SK-N-SH (cell line): Measurements from ENCODE around the gene UST.

Experiments used
- CTCF ChIP-seq: fragments of 200-600 bp; sonication (generic); IDR thresholded peaks from 2 replicates; pipeline ENCODE4 v1.6.1; 2017; ENCODE audit warnings: antibody characterized with exemption, mild to moderate bottlenecking, moderate library complexity
- EP300 ChIP-seq, 2 experiments: IDR thresholded peaks; 2 replicates each; pipeline versions ENCODE4 v1.4.0 to v1.6.1; 2012; ENCODE audit warnings: borderline replicate concordance in 1 of 2, low read depth in 1 of 2, low read length in 1 of 2
- FOXM1 ChIP-seq: IDR thresholded peaks from 2 replicates; pipeline ENCODE4 v1.4.0; 2012; ENCODE audit warnings: low read depth, mild to moderate bottlenecking
- IRF3 ChIP-seq: fragments of 150-350 bp; IDR thresholded peaks from 2 replicates; pipeline ENCODE4 v1.6.1; 2016; ENCODE audit warnings: mild to moderate bottlenecking, low read depth, low read length
- NRF1 ChIP-seq: IDR thresholded peaks from 2 replicates; pipeline ENCODE4 v1.6.1; 2012; ENCODE audit warnings: low read depth, mild to moderate bottlenecking, low read length
- PBX3 ChIP-seq: IDR thresholded peaks from 2 replicates; pipeline ENCODE4; 2012
- POLR2AphosphoS5 ChIP-seq: IDR thresholded peaks from 2 replicates; pipeline ENCODE4 v1.6.1; 2012; ENCODE audit warnings: low read depth, low read length
- RCOR1 ChIP-seq: fragments of 150-350 bp; IDR thresholded peaks from 2 replicates; pipeline ENCODE4 v1.6.1; 2017; ENCODE audit warnings: antibody characterized with exemption, low read length
- SMC3 ChIP-seq: IDR thresholded peaks from 2 replicates; pipeline ENCODE4 v1.6.1; 2012; ENCODE audit warnings: low read depth, low read length, improper control_type of control experiment
- TAF1 ChIP-seq: IDR thresholded peaks from 2 replicates; pipeline ENCODE4 v1.6.1; 2012; ENCODE audit warnings: low read depth, mild to moderate bottlenecking, low read length, moderate library complexity, borderline replicate concordance
- TEAD4 ChIP-seq: IDR thresholded peaks from 2 replicates; pipeline ENCODE4 v1.4.0; 2012; ENCODE audit warnings: mild to moderate bottlenecking, borderline replicate concordance; ENCODE audit not compliant: insufficient read depth
- YY1 ChIP-seq: IDR thresholded peaks from 2 replicates; pipeline ENCODE4 v1.4.0; 2012; ENCODE audit warnings: low read depth, mild to moderate bottlenecking
- TF ChIP-seq, protein P1 (sequence below): IDR thresholded peaks from 2 replicates; pipeline ENCODE4 v1.6.1; 2012; ENCODE audit warnings: mild to moderate bottlenecking, low read depth, low read length, moderate library complexity
- TF ChIP-seq, protein P2 (sequence below): IDR thresholded peaks from 2 replicates; pipeline ENCODE4 v1.4.0; 2012; ENCODE audit warnings: low read depth, borderline replicate concordance

- TF ChIP-seq, protein P1, sequence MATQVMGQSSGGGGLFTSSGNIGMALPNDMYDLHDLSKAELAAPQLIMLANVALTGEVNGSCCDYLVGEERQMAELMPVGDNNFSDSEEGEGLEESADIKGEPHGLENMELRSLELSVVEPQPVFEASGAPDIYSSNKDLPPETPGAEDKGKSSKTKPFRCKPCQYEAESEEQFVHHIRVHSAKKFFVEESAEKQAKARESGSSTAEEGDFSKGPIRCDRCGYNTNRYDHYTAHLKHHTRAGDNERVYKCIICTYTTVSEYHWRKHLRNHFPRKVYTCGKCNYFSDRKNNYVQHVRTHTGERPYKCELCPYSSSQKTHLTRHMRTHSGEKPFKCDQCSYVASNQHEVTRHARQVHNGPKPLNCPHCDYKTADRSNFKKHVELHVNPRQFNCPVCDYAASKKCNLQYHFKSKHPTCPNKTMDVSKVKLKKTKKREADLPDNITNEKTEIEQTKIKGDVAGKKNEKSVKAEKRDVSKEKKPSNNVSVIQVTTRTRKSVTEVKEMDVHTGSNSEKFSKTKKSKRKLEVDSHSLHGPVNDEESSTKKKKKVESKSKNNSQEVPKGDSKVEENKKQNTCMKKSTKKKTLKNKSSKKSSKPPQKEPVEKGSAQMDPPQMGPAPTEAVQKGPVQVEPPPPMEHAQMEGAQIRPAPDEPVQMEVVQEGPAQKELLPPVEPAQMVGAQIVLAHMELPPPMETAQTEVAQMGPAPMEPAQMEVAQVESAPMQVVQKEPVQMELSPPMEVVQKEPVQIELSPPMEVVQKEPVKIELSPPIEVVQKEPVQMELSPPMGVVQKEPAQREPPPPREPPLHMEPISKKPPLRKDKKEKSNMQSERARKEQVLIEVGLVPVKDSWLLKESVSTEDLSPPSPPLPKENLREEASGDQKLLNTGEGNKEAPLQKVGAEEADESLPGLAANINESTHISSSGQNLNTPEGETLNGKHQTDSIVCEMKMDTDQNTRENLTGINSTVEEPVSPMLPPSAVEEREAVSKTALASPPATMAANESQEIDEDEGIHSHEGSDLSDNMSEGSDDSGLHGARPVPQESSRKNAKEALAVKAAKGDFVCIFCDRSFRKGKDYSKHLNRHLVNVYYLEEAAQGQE: no peak
- TF ChIP-seq CTCF (no peak), YY1 (no peak), RCOR1 (no peak), TAF1 (no peak), POLR2AphosphoS5 (no peak), NRF1 (no peak), SMC3 (no peak), TEAD4 (no peak), EP300 (IDR thresholded peaks at IDR 0.05; ENCODE audit: borderline replicate concordance in 1 of 2, low read depth in 1 of 2, low read length in 1 of 2) (no peak), PBX3 (no peak), IRF3 (no peak), FOXM1 (no peak)
- TF ChIP-seq, protein P2, sequence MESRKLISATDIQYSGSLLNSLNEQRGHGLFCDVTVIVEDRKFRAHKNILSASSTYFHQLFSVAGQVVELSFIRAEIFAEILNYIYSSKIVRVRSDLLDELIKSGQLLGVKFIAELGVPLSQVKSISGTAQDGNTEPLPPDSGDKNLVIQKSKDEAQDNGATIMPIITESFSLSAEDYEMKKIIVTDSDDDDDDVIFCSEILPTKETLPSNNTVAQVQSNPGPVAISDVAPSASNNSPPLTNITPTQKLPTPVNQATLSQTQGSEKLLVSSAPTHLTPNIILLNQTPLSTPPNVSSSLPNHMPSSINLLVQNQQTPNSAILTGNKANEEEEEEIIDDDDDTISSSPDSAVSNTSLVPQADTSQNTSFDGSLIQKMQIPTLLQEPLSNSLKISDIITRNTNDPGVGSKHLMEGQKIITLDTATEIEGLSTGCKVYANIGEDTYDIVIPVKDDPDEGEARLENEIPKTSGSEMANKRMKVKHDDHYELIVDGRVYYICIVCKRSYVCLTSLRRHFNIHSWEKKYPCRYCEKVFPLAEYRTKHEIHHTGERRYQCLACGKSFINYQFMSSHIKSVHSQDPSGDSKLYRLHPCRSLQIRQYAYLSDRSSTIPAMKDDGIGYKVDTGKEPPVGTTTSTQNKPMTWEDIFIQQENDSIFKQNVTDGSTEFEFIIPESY: no peak
These were observed 237.8 kb downstream of the UST start for GRCh38 chr6:148984531-148985056.
